ENCODE measurements around the gene KCTD13.

The KCTD13 gene

DNA sequence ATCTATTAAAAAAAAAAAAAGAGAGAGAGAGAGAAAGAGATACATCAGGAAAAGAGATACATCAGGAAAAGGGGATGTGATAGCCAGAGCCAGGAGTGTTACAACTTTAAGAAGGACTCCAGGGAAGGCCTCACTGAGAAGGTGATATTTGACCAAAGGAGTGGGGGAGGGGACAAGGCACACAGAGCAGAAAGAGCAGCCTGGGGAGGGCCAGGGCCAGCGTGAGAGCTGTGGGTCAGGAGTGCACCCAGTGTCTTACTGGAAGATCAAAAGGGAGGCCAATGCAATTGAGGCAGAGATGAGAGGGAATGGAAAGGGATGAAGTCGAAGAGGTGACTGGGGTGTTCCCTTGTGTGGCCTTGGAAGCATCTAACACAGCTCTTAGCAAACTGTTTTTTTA lies 18.1 kb downstream of the KCTD13 start:
- H3K27me3 ChIP-seq (replicated peaks; ENCODE audit: control insufficient read depth, insufficient read depth, low read length), result no peaks in the 10 kb centered on the region
- H3K36me3 ChIP-seq (ENCODE audit: control insufficient read depth, insufficient read depth, low read length), result peaks cover 5% of the 10 kb centered on the region
- H3K4me3 ChIP-seq (replicated peaks; ENCODE audit: low read depth, low read length), result no peak overlapping the region
- TF ChIP-seq, protein P1, sequence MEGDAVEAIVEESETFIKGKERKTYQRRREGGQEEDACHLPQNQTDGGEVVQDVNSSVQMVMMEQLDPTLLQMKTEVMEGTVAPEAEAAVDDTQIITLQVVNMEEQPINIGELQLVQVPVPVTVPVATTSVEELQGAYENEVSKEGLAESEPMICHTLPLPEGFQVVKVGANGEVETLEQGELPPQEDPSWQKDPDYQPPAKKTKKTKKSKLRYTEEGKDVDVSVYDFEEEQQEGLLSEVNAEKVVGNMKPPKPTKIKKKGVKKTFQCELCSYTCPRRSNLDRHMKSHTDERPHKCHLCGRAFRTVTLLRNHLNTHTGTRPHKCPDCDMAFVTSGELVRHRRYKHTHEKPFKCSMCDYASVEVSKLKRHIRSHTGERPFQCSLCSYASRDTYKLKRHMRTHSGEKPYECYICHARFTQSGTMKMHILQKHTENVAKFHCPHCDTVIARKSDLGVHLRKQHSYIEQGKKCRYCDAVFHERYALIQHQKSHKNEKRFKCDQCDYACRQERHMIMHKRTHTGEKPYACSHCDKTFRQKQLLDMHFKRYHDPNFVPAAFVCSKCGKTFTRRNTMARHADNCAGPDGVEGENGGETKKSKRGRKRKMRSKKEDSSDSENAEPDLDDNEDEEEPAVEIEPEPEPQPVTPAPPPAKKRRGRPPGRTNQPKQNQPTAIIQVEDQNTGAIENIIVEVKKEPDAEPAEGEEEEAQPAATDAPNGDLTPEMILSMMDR (IDR thresholded peaks at IDR 0.05; ENCODE audit: insufficient read depth, low read length, poor library complexity, severe bottlenecking), result no peak
- no peak for DNase-seq (ENCODE audit: extremely low read depth, insufficient read length)

- Histone ChIP-seq H3K27me3 (replicated peaks; ENCODE audit: control insufficient read depth, insufficient read depth, low read length) (no peaks in the 10 kb centered on the region), H3K36me3 (ENCODE audit: control insufficient read depth, insufficient read depth, low read length) (peaks cover 5% of the 10 kb centered on the region), H3K4me3 (replicated peaks; ENCODE audit: low read depth, low read length) (no peak overlapping the region)
- no peak for DNase-seq (ENCODE audit: extremely low read depth, insufficient read length)
- TF ChIP-seq, protein P1 (IDR thresholded peaks at IDR 0.05; ENCODE audit: insufficient read depth, low read length, poor library complexity, severe bottlenecking), result no peak
Observed at GRCh38 chr16:29906520-29907244, 19.3 kb downstream of the KCTD13 start.

DNA sequence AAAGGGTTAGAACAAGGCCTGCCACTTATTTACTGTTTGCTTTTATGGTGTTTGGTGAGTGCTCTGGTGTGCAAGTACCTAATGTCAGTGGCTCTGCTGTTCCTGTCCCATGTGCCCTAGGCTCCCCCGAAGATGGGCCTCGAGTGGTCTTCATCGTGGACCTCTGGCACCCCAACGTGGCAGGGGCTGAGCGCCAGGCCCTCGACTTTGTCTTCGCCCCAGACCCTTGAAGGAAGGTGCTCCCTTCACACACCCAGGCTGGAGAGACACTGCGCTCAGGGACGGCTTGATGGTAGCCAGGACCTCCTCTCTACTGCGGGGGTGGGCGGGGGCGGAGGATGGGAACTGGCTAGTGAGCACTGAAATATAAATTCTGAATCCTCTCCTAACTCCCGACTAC lies 20.4 kb downstream of the KCTD13 start:
- DNase-seq (ENCODE audit: extremely low read depth, insufficient read length), result no peak
- Histone ChIP-seq H3K4me3 (replicated peaks; ENCODE audit: low read depth, low read length) (no peak overlapping the region), H3K36me3 (ENCODE audit: control insufficient read depth, insufficient read depth, low read length) (peaks cover 5% of the 10 kb centered on the region), H3K27me3 (replicated peaks; ENCODE audit: control insufficient read depth, insufficient read depth, low read length) (no peaks in the 10 kb centered on the region)
- TF ChIP-seq, protein P1 (IDR thresholded peaks at IDR 0.05; ENCODE audit: insufficient read depth, low read length, poor library complexity, severe bottlenecking), result no peak

GRCh38 chr16:29904947-29905346 lies 21.1 kb downstream of the KCTD13 start:
- no peak for DNase-seq (ENCODE audit: extremely low read depth, insufficient read length)
- H3K4me3 ChIP-seq (replicated peaks; ENCODE audit: low read depth, low read length), result no peak overlapping the region
- peaks cover 5% of the 10 kb centered on the region for H3K36me3 ChIP-seq (ENCODE audit: control insufficient read depth, insufficient read depth, low read length)
- no peaks in the 10 kb centered on the region for H3K27me3 ChIP-seq (replicated peaks; ENCODE audit: control insufficient read depth, insufficient read depth, low read length)
- TF ChIP-seq, protein P1 (IDR thresholded peaks at IDR 0.05; ENCODE audit: insufficient read depth, low read length, poor library complexity, severe bottlenecking), result no peak

GRCh38 chr16:29903590-29903989 lies 22.4 kb downstream of the KCTD13 start:
- TF ChIP-seq, protein P1 (IDR thresholded peaks at IDR 0.05; ENCODE audit: insufficient read depth, low read length, poor library complexity, severe bottlenecking), result no peak

DNA sequence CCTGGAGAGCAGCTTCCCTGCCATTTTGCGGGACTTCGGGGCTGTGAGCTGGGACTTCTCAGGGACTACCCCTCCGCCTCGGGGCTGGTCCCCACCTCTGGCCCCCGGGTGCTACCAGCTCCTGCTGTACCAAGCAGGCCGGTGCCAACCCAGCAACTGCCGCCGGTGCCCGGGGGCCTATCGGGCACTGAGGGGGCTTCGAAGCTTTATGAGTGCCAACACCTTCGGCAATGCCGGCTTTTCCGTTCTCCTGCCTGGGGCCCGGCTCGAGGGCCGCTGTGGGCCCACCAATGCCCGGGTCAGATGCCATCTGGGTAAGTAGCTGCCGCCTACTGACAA lies 24.4 kb downstream of the KCTD13 start:
- no peaks in the 10 kb centered on the region for H3K36me3 ChIP-seq (ENCODE audit: control insufficient read depth, insufficient read depth, low read length)
- no peaks in the 10 kb centered on the region; the same call in none of the 2 replicates for H3K27me3 ChIP-seq (replicated peaks; ENCODE audit: control insufficient read depth, insufficient read depth, low read length)
- H3K4me3 ChIP-seq (replicated peaks; ENCODE audit: low read depth, low read length), result no peak overlapping the region
- DNase-seq (ENCODE audit: extremely low read depth, insufficient read length), result no peak
- TF ChIP-seq, protein P1 (IDR thresholded peaks at IDR 0.05; ENCODE audit: insufficient read depth, low read length, poor library complexity, severe bottlenecking), result no peak

More at GRCh38 chr16:29903590-29903989, 22.4 kb downstream of the KCTD13 start:
- Histone ChIP-seq H3K4me3 (replicated peaks; ENCODE audit: low read depth, low read length) (no peak overlapping the region), H3K27me3 (replicated peaks; ENCODE audit: control insufficient read depth, insufficient read depth, low read length) (no peaks in the 10 kb centered on the region; the same call in 1 of the 2 replicates), H3K36me3 (ENCODE audit: control insufficient read depth, insufficient read depth, low read length) (peaks cover 3% of the 10 kb centered on the region)
- no peak for DNase-seq (ENCODE audit: extremely low read depth, insufficient read length)

Measured in GM06990 (cell line).